ENCODE data around the gene SLC9C2.
A peak's percentile ranks its signal among the peaks of the same experiment; 100 is the strongest.
"Not testable (repeated sequence)": the region's sequence is repeated elsewhere in the genome, so short reads cannot be mapped to it uniquely, and the experiment has no call there.

Gene SLC9C2

DNA sequence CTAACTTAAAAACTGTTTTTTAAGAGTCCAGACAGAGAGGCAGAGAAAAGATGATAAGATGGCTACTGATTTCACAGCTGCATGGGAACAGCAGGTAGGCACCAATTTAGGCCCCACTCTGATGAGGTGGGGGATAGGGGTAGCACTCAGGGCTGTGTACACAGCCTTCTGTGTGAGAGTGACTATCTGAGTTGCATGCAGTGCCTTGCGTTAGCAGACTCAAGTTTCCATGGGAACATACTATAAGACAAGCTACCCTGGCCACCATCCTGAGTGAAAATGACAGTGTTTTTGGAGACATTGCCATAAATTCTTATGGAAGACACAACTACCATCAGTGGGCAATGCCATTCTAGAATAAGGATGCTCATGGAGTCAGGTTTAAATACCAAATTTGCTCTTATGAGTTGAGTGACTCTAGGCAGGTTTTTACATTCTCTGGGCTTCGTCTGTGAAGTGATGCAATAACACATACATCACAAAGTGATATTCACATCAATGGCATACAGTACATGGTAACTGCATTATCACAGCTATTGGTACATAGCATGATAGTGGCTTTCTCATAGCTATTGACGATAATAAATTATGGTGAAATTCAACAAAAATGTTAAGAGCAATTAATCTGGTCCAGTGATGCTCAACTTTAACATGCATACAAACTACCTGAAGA lies 30.5 kb downstream of the SLC9C2 start:
- H3K4me3 ChIP-seq (ENCODE audit: low read length) = no peak overlapping the region
- no peak for DNase-seq (ENCODE audit: low read depth)
- TF ChIP-seq, protein P1, sequence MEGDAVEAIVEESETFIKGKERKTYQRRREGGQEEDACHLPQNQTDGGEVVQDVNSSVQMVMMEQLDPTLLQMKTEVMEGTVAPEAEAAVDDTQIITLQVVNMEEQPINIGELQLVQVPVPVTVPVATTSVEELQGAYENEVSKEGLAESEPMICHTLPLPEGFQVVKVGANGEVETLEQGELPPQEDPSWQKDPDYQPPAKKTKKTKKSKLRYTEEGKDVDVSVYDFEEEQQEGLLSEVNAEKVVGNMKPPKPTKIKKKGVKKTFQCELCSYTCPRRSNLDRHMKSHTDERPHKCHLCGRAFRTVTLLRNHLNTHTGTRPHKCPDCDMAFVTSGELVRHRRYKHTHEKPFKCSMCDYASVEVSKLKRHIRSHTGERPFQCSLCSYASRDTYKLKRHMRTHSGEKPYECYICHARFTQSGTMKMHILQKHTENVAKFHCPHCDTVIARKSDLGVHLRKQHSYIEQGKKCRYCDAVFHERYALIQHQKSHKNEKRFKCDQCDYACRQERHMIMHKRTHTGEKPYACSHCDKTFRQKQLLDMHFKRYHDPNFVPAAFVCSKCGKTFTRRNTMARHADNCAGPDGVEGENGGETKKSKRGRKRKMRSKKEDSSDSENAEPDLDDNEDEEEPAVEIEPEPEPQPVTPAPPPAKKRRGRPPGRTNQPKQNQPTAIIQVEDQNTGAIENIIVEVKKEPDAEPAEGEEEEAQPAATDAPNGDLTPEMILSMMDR (IDR thresholded peaks at IDR 0.05; ENCODE audit: insufficient read depth, low read depth, low read length, missing control alignments) = no peak

DNA sequence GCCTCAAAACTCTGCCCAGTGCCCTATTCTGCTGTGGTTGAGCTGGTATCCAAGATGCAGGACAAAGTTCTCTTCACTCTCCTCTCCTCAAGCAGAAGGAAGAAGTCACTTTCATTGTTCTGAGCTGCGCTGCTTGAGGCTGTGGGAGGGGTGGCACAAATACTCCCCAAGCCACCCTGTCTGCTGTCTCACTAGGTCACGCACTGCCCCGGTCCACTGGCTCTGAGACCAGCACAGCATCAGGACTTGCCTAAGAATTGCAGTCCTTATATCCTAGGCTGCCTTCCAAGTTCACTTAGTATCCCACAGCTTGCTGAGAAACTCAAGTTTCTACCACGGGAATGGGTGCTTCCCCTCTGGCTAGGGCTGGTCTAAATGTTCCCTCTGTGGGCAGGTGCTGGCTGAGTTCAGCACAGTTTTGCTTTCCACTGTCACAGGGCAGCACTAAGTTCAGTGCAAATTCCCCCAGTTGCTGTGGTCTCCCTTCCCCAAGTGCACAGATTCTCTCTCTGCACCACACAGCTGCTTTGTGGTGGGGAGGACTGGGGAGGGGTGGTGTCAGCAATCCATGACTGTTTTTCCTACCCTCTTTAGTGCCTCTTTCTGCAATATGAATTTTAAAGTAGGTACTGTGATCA lies 32.4 kb downstream of the SLC9C2 start:
- TF ChIP-seq, protein P1 (IDR thresholded peaks at IDR 0.05; ENCODE audit: insufficient read depth, low read depth, low read length, missing control alignments) = no peak
- no peak overlapping the region for H3K4me3 ChIP-seq (ENCODE audit: low read length)
- DNase-seq (ENCODE audit: low read depth) = no peak

DNA sequence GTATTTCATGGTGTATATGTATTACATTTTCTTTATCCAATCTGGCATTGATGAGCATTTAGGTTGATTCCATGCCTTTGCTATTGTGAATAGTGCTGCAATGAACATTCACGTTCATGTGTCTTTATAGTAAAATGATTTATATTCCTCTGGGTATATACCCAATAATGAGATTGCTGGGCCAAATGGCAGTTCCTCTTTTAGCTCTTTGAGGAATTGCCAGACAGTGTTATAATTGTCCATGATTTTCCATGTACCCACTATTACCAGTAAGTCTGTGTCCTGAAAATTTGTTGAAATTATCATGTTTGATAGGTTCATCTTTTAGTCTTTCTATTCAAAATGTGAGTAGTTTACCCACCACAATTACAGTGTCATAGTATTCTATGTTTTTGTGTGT lies 34.4 kb downstream of the SLC9C2 start:
- H3K4me3 ChIP-seq (ENCODE audit: low read length) = no peak overlapping the region
- TF ChIP-seq, protein P1 (IDR thresholded peaks at IDR 0.05; ENCODE audit: insufficient read depth, low read depth, low read length, missing control alignments) = no peak
- no peak for DNase-seq (ENCODE audit: low read depth)

DNA sequence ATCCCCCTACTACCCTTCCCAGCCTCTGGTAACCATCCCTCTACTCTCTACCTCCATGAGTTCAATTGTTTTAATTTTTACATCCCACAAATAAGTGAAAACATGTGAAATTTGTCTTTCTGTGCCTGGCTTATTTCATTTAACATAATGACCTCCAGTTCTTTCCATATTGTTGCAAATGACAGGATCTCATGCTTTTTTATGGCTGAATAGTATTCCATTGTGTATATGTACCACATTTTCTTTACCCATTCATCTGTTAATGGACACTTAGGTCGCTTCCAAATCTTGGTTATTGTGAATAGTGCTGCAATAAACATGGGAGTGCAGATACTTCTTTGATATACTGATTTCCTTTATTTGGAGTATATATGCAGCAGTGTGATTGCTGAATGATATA lies 39.0 kb downstream of the SLC9C2 start:
- H3K4me3 ChIP-seq (ENCODE audit: low read length); DNase-seq (ENCODE audit: low read depth): not testable (repeated sequence)

DNA sequence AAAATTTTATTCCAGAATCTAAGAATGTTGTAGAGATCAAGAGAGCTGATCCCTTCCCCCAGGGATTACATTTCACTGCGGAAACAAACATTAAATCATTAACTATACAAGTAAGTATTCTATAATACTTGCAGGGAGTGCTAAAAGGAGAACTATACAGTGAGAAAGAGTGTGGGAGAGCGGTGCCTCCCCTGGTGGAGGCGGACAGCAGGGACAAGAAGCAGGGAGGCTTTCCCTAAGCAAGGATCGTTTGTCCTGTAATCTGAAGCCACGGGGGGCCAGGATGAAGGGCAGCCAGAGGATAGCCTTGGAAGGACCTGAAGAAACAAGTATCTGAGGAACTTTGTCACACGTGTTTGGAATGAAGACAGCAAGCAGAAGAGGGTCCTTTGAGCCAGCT lies 40.1 kb downstream of the SLC9C2 start:
- no peak for DNase-seq (ENCODE audit: low read depth)
- no peak overlapping the region for H3K4me3 ChIP-seq (ENCODE audit: low read length)
- TF ChIP-seq, protein P1 (IDR thresholded peaks at IDR 0.05; ENCODE audit: insufficient read depth, low read depth, low read length, missing control alignments) = peak; percentile 6

DNA sequence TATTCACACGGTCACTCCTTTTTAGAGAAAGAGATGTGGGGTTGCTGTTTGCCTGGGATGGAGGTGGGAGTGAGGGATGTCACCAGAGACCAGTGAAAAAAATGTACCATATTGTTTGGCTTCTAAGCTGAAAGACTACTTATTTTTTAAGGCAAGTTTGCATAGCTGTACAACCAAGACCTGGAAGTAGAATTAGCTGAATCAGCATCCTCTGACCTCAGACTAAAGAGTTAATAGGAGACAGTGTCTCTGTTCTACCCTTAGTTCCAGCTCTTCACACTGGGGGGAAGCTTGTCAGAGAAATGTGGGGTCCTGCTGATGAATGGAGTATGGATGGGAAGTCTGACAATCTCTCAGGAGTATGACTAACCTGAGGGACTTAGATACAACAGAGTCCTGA lies 41.6 kb downstream of the SLC9C2 start:
- TF ChIP-seq, protein P1 (IDR thresholded peaks at IDR 0.05; ENCODE audit: insufficient read depth, low read depth, low read length, missing control alignments) = no peak
- no peak for DNase-seq (ENCODE audit: low read depth)
- no peak overlapping the region for H3K4me3 ChIP-seq (ENCODE audit: low read length)

DNA sequence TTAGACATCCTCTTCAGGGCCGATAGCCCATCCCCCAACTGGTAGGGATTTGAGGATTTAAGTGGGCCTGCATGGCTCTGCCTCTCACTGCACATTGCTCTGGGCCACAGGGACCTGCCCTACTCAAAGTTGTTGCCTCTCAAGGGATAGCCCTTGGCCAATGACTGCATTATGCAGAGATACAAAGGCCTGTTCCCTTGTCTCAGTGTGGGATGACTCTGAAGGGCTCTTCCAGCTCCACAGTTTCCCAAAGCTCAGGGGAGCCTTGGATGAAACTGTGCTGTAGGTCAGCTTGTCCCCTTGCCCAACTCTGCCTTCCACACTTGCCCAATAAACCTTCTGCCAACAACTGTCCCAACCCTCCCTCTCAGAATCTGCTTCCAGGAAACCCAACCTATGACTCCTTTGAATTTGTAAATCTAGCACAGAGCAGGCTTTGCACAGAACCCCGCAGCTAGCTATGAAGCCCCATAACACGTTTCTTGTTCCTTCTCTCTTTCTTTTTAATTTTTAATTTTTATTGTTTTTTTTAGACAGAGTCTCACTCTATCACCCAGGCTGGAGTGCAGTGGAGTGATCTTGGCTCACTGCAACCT lies 42.5 kb downstream of the SLC9C2 start:
- TF ChIP-seq, protein P1 (IDR thresholded peaks at IDR 0.05; ENCODE audit: insufficient read depth, low read depth, low read length, missing control alignments) = no peak

More for the DNA sequence above, 42.5 kb downstream of the SLC9C2 start:
- H3K4me3 ChIP-seq (ENCODE audit: low read length) = no peak overlapping the region
- DNase-seq (ENCODE audit: low read depth) = no peak

All from epithelial cell of esophagus (primary cell).